SK-N-SH (cell line): Measurements from ENCODE around the gene NGB. TPM values are rescaled to one million over a fixed set of nuclear protein-coding genes. Genes with fewer than 3 reads are reported as not detected.

Source experiments
- CTCF ChIA-PET: fragments of 300-600, 350-600 bp; formaldehyde crosslinking; extraction: SDS; loops from one replicate; lab custom pipeline; 2021; lab: Yijun Ruan, JAX
- POLR2A ChIA-PET: fragments of 350-600 bp; sonication (Branson Sonifier 250); formaldehyde crosslinking; extraction: SDS; loops from one replicate; lab custom pipeline; 2020; ENCODE audit warnings: antibody characterized with exemption, inconsistent platforms; lab: Yijun Ruan, JAX
- DNase-seq: peaks from one replicate; pipeline ENCODE4 v3.0.0; 2012
- H2AFZ ChIP-seq: fragments of 200-600 bp; sonication (generic); 2 replicates; pipeline ENCODE4 v1.8.1; 2016; ENCODE audit warnings: antibody characterized with exemption, mild to moderate bottlenecking, low read depth
- H3F3A ChIP-seq: fragments of 200-600 bp; sonication (generic); replicated peaks from 2 replicates; pipeline ENCODE3; 2016; ENCODE audit warnings: antibody characterized with exemption, mild to moderate bottlenecking; ENCODE audit not compliant: insufficient read depth
- H3K27ac ChIP-seq, 2 experiments: fragments of 200-500 bp in 1 of 2; fragments of 200-600 bp in 1 of 2; sonication (Bioruptor generic) in 1 of 2; sonication (generic), shearing (Covaris generic) in 1 of 2; 2 replicates each; pipeline versions ENCODE4 v1.5.1 to v1.6.1; 2014 to 2016; ENCODE audit warnings: low read depth in 2 of 2, inconsistent platforms in 1 of 2, low read length in 1 of 2, mild to moderate bottlenecking in 1 of 2, mixed read lengths in 1 of 2
- H3K27me3 ChIP-seq: fragments of 200-600 bp; sonication (generic), shearing (Covaris generic); 2 replicates; pipeline ENCODE4 v1.6.1; 2016; ENCODE audit warnings: mixed run types; ENCODE audit not compliant: insufficient read depth
- H3K36me3 ChIP-seq, 2 experiments: fragments of 200-500 bp in 1 of 2; fragments of 200-600 bp in 1 of 2; sonication (Bioruptor generic) in 1 of 2; sonication (generic) in 1 of 2; replicated peaks in 1 of 2; 2 replicates each; pipeline versions ENCODE3 to v1.5.1; 2014 to 2016; ENCODE audit warnings: low read length in 1 of 2, mild to moderate bottlenecking in 1 of 2; ENCODE audit not compliant: insufficient read depth in 2 of 2, control insufficient read depth in 1 of 2
- H3K4me1 ChIP-seq, 2 experiments: fragments of 200-500 bp in 1 of 2; fragments of 200-600 bp in 1 of 2; sonication (Bioruptor generic) in 1 of 2; sonication (generic), shearing (Covaris generic) in 1 of 2; 2 replicates each; pipeline versions ENCODE4 v1.5.1 to v1.6.1; 2014 to 2016; ENCODE audit warnings: low read depth in 1 of 2, low read length in 1 of 2, mixed run types in 1 of 2; ENCODE audit not compliant: insufficient read depth in 2 of 2, control insufficient read depth in 1 of 2
- H3K4me2 ChIP-seq: fragments of 200-600 bp; sonication (generic), shearing (Covaris generic); 2 replicates; pipeline ENCODE4 v1.6.1; 2017; ENCODE audit warnings: mixed run types
- H3K4me3 ChIP-seq, 2 experiments: fragments of 200-500 bp in 1 of 2; fragments of 200-600 bp in 1 of 2; sonication (Bioruptor generic) in 1 of 2; sonication (generic), shearing (Covaris generic) in 1 of 2; 2 replicates each; pipeline versions ENCODE4 v1.5.1 to v1.8.1; 2014 to 2016; ENCODE audit warnings: low read depth in 2 of 2, inconsistent platforms in 1 of 2, low read length in 1 of 2, mild to moderate bottlenecking in 1 of 2, mixed read lengths in 1 of 2, moderate library complexity in 1 of 2
- H3K79me2 ChIP-seq: fragments of 200-600 bp; sonication (generic); 2 replicates; pipeline ENCODE4 v1.8.1; 2017; ENCODE audit warnings: mild to moderate bottlenecking; ENCODE audit not compliant: insufficient read depth
- H3K9ac ChIP-seq: fragments of 200-600 bp; sonication (generic); 2 replicates; pipeline ENCODE4 v1.6.1; 2017; ENCODE audit warnings: mixed run types
- H3K9me2 ChIP-seq: fragments of 200-600 bp; sonication (generic); 2 replicates; pipeline ENCODE4 v1.6.1; 2017; ENCODE audit warnings: mixed run types
- H3K9me3 ChIP-seq: fragments of 200-600 bp; sonication (generic); 2 replicates; pipeline ENCODE4 v1.6.1; 2017; ENCODE audit warnings: mixed run types, mild to moderate bottlenecking, moderate library complexity
- H4K20me1 ChIP-seq: fragments of 200-600 bp; sonication (generic); 2 replicates; pipeline ENCODE4 v1.6.1; 2017; ENCODE audit warnings: mild to moderate bottlenecking, mixed run types; ENCODE audit not compliant: insufficient read depth
- CTCF ChIP-seq: fragments of 200-600 bp; sonication (generic); IDR thresholded peaks from 2 replicates; pipeline ENCODE4 v1.6.1; 2017; ENCODE audit warnings: antibody characterized with exemption, mild to moderate bottlenecking, moderate library complexity
- EP300 ChIP-seq, 2 experiments: IDR thresholded peaks; 2 replicates each; pipeline versions ENCODE4 v1.4.0 to v1.6.1; 2012; ENCODE audit warnings: borderline replicate concordance in 1 of 2, low read depth in 1 of 2, low read length in 1 of 2
- EZH2phosphoT487 ChIP-seq: fragments of 200-600 bp; sonication (generic); IDR thresholded peaks from 2 replicates; pipeline ENCODE4 v1.6.1; 2017; ENCODE audit warnings: low read depth, mixed run types, mild to moderate bottlenecking, antibody characterized with exemption, moderate library complexity, borderline replicate concordance
- FOSL2 ChIP-seq: IDR thresholded peaks from 2 replicates; pipeline ENCODE4 v1.4.0; 2012; ENCODE audit warnings: low read depth, mild to moderate bottlenecking, moderate library complexity, borderline replicate concordance
- GABPA ChIP-seq: IDR thresholded peaks from 2 replicates; pipeline ENCODE4 v1.4.0; 2012; ENCODE audit warnings: low read depth, mild to moderate bottlenecking
- GATA2 ChIP-seq: sonication (generic); formaldehyde crosslinking; IDR thresholded peaks from 2 replicates; pipeline ENCODE4 v1.5.0; 2020; ENCODE audit warnings: mild to moderate bottlenecking, missing genetic modification reagents
- IRF3 ChIP-seq: fragments of 150-350 bp; IDR thresholded peaks from 2 replicates; pipeline ENCODE4 v1.6.1; 2016; ENCODE audit warnings: mild to moderate bottlenecking, low read depth, low read length
- JUND ChIP-seq: IDR thresholded peaks from 2 replicates; pipeline ENCODE4 v1.4.0; 2012
- MEF2A ChIP-seq: IDR thresholded peaks from 2 replicates; pipeline ENCODE4 v1.4.0; 2012; ENCODE audit warnings: low read depth, borderline replicate concordance
- NRF1 ChIP-seq: IDR thresholded peaks from 2 replicates; pipeline ENCODE4 v1.6.1; 2012; ENCODE audit warnings: low read depth, mild to moderate bottlenecking, low read length
- PBX3 ChIP-seq: IDR thresholded peaks from 2 replicates; pipeline ENCODE4; 2012
- POLR2AphosphoS5 ChIP-seq: IDR thresholded peaks from 2 replicates; pipeline ENCODE4 v1.6.1; 2012; ENCODE audit warnings: low read depth, low read length
- RCOR1 ChIP-seq: fragments of 150-350 bp; IDR thresholded peaks from 2 replicates; pipeline ENCODE4 v1.6.1; 2017; ENCODE audit warnings: antibody characterized with exemption, low read length
- SIN3A ChIP-seq: IDR thresholded peaks from 2 replicates; pipeline ENCODE4 v1.6.1; 2012; ENCODE audit warnings: low read depth, mild to moderate bottlenecking, low read length, moderate library complexity, borderline replicate concordance
- SMC3 ChIP-seq: IDR thresholded peaks from 2 replicates; pipeline ENCODE4 v1.6.1; 2012; ENCODE audit warnings: low read depth, low read length, improper control_type of control experiment
- TCF12 ChIP-seq: IDR thresholded peaks from 2 replicates; pipeline ENCODE4 v1.4.0; 2012
- USF1 ChIP-seq: IDR thresholded peaks from 2 replicates; pipeline ENCODE4 v1.4.0; 2012; ENCODE audit warnings: low read depth, borderline replicate concordance
- USF2 ChIP-seq: fragments of 150-350 bp; IDR thresholded peaks from 2 replicates; pipeline ENCODE4 v1.6.1; 2017; ENCODE audit warnings: antibody characterized with exemption, low read length, low read depth, borderline replicate concordance
- YY1 ChIP-seq: IDR thresholded peaks from 2 replicates; pipeline ENCODE4 v1.4.0; 2012; ENCODE audit warnings: low read depth, mild to moderate bottlenecking
- WGBS: methylation state at CpG from one replicate; pipeline ENCODE4 v1.1.6; 2017; ENCODE audit warnings: low lambda C conversion rate; 5-methylcytosine and 5-hydroxymethylcytosine counted together
- polyA plus RNA-seq, 3 experiments: library from polyadenylated mRNA; depleted of rRNA; stranded (reverse); fragments of >200 nt; gene quantifications; 2 replicates each; pipeline ENCODE4 v1.2.3, GENCODE V29; 2012

Gene NGB
- polyA plus RNA-seq, 1 of the 3 experiments (the other 2 are of a cell fraction) = not detected

- Histone ChIP-seq H3K4me2 (no peak overlapping the region), H3F3A (no peaks in the 10 kb centered on the region), H3K9me3 (no peaks in the 10 kb centered on the region), H3K79me2 (no peaks in the 10 kb centered on the region), H2AFZ (no peak overlapping the region), H3K9ac (no peak overlapping the region), H3K4me1 (peaks cover 0 to 9% of the 10 kb centered on the region in 2 experiments; a peak in 1 of 4 replicates), H3K9me2 (no peaks in the 10 kb centered on the region), H4K20me1 (no peaks in the 10 kb centered on the region), H3K4me3 (no peak overlapping the region), H3K27ac (no peak overlapping the region), H3K36me3 (no peaks in the 10 kb centered on the region), H3K27me3 (peaks cover 6% of the 10 kb centered on the region; the same call in 1 of the 2 replicates)
- TF ChIP-seq SIN3A (no peak), YY1 (no peak), GABPA (no peak), POLR2AphosphoS5 (no peak)
- POLR2A ChIA-PET = no interaction called here
- WGBS = 71% methylated on average over 19 of the region's 23 CpGs
- CTCF ChIA-PET = interaction anchor here (1.9 kb wide), 1 partner anchor 8 kb away, joined by 10 read pairs; no protein-coding TSS in a partner anchor
- DNase-seq = no peak
Measured at GRCh38 chr14:77221241-77221871, 49.6 kb downstream of the NGB start.

GRCh38 chr14:77220246-77221017, 50.6 kb downstream of the NGB start:
- WGBS = 59% methylated on average over 9 of the region's 24 CpGs
- no peaks in the 10 kb centered on the region for H3K9me2 ChIP-seq

More at GRCh38 chr14:77220246-77221017, 50.6 kb downstream of the NGB start:
- H3K4me2 ChIP-seq = no peak overlapping the region
- ChIA-PET CTCF (interaction anchor here (2.6 kb wide), 1 partner anchor 69 kb away, joined by 7 read pairs; no protein-coding TSS in a partner anchor), POLR2A (no interaction called here)
- H3K4me3 ChIP-seq = no peak overlapping the region
- H3K9me3 ChIP-seq = no peaks in the 10 kb centered on the region
- DNase-seq = no peak
- no peak overlapping the region for H3K27ac ChIP-seq
- no peaks in the 10 kb centered on the region for H3K79me2 ChIP-seq
- no peaks in the 10 kb centered on the region for H3K27me3 ChIP-seq
- H4K20me1 ChIP-seq = no peaks in the 10 kb centered on the region
- no peaks in the 10 kb centered on the region for H3F3A ChIP-seq
- TF ChIP-seq GATA2 = no peak
- TF ChIP-seq IRF3 = no peak
- TF ChIP-seq GABPA = no peak
- no peak for TF ChIP-seq JUND
- TF ChIP-seq PBX3 = no peak
- TF ChIP-seq USF2 = no peak
- TF ChIP-seq SMC3 = no peak
- TF ChIP-seq MEF2A = no peak
- no peak for TF ChIP-seq FOSL2
- TF ChIP-seq TCF12 = no peak
- TF ChIP-seq RCOR1 = no peak
- no peak for TF ChIP-seq CTCF
- no peak for TF ChIP-seq EZH2phosphoT487
- no peak for TF ChIP-seq NRF1
- TF ChIP-seq USF1 = no peak
- no peak for TF ChIP-seq EP300 (IDR thresholded peaks at IDR 0.05; ENCODE audit: borderline replicate concordance in 1 of 2, low read depth in 1 of 2, low read length in 1 of 2)
- H3K9ac ChIP-seq = no peak overlapping the region
- peaks cover 0 to 9% of the 10 kb centered on the region in 2 experiments; a peak in 1 of 4 replicates for H3K4me1 ChIP-seq
- H2AFZ ChIP-seq = no peak overlapping the region
- no peaks in the 10 kb centered on the region for H3K36me3 ChIP-seq
